ENCODE measurements around the gene PTOV1. TPM values are rescaled to one million over a fixed set of nuclear protein-coding genes. Genes with fewer than 3 reads are reported as not detected.

Gene PTOV1
- total RNA-seq, 1 experiment from 2014 or later: 331 TPM

DNA sequence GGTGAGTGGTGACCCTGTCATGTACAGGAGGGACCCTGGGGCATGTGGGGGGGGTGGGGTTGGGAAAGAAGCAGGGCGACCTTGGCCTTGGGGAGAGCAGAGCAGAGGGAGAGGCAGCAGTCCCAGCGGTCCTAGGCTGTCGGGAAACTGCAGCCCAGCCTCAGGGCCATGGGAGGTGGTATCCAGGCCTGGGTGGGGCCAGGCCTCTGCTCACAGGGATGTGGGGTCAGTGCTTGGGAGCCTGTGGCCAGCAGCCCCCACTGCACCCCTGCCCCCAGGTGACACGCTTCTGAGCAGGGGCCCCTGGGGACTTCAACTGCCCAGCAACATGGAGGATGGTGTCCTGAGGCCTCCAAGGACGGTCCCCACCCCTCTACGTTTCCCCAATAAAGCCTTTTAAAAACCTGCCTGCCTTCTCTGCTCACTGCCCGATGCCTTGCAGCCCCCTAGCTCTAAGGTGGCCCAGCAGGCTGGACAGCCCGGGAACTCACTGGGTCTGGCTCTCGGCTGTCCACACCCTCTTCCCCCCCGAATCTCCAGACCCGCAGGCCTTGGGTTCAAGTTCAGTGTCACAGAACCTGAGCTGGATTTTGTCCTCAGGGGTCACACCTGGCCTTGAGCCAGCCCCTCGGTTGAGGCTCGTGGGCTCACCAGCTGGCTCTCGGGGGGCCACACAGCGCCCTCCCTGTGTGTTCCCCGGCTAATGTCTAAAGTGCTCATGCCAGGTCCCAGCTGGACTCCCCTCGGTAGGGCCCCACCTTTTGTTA lies 9.6 kb downstream of the PTOV1 start:
- intact Hi-C loops (cut with micrococcal nuclease; ENCODE audit: unreplicated experiment): no loop called here
- no peak overlapping the region for H3K4me3 ChIP-seq (ENCODE audit: low read depth, low read length, poor library complexity, severe bottlenecking)
- no peaks in the 10 kb centered on the region for H3K9me3 ChIP-seq (ENCODE audit: low read depth, low read length, poor library complexity, severe bottlenecking)
- no peaks in the 10 kb centered on the region for H3K27me3 ChIP-seq (replicated peaks; ENCODE audit: insufficient read depth, low read depth, low read length, poor library complexity)
- no peak for DNase-seq (ENCODE audit: low spot score)
- H3K4me1 ChIP-seq (ENCODE audit: insufficient read depth, low read length, poor library complexity, severe bottlenecking): peaks cover 11% of the 10 kb centered on the region
- peak overlapping the region; percentile 37 for H3K27ac ChIP-seq (ENCODE audit: low read depth, low read length, poor library complexity, severe bottlenecking)
- ChIA-PET CTCF (no interaction called here), POLR2A (ENCODE audit: low non-redundant PET) (no interaction called here)
- TF ChIP-seq EZH2 (IDR thresholded peaks at IDR 0.05; ENCODE audit: borderline replicate concordance, low read depth, low read length, poor library complexity, severe bottlenecking): no peak
- TF ChIP-seq, protein P1, sequence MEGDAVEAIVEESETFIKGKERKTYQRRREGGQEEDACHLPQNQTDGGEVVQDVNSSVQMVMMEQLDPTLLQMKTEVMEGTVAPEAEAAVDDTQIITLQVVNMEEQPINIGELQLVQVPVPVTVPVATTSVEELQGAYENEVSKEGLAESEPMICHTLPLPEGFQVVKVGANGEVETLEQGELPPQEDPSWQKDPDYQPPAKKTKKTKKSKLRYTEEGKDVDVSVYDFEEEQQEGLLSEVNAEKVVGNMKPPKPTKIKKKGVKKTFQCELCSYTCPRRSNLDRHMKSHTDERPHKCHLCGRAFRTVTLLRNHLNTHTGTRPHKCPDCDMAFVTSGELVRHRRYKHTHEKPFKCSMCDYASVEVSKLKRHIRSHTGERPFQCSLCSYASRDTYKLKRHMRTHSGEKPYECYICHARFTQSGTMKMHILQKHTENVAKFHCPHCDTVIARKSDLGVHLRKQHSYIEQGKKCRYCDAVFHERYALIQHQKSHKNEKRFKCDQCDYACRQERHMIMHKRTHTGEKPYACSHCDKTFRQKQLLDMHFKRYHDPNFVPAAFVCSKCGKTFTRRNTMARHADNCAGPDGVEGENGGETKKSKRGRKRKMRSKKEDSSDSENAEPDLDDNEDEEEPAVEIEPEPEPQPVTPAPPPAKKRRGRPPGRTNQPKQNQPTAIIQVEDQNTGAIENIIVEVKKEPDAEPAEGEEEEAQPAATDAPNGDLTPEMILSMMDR (conservative IDR thresholded peaks at IDR 0.05; ENCODE audit: low read depth, low read length): no peak
- H3K36me3 ChIP-seq (ENCODE audit: insufficient read depth, low read length, poor library complexity, severe bottlenecking): peaks cover 90% of the 10 kb centered on the region
- no TSS peak for BruUV-seq (replicated peaks)

DNA sequence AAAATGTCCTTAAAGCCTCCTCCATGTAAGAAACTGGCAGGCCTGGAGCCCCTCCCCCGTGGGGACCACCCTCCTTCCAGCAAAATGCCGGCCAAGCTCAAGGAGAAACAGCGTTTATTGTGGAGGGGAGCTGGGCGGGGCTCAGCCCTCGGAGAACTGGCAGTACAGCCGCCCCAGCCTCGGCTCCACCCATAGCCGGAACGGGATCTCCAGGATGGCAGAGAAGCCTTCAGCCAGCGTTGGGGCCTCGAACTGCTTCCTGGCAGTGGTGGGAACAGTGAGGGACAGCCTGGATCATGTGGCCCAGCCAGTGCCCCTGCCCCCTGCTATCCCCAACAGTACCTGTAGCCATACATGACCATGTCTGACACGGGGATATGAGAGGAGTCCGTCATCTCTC lies 10.1 kb downstream of the PTOV1 start:
- ChIA-PET CTCF (no interaction called here), POLR2A (ENCODE audit: low non-redundant PET) (no interaction called here)
- BruUV-seq (replicated peaks): no TSS peak
- Histone ChIP-seq H3K4me3 (ENCODE audit: low read depth, low read length, poor library complexity, severe bottlenecking) (no peak overlapping the region), H3K27ac (ENCODE audit: low read depth, low read length, poor library complexity, severe bottlenecking) (peak overlapping the region; percentile 37), H3K4me1 (ENCODE audit: insufficient read depth, low read length, poor library complexity, severe bottlenecking) (peaks cover 17% of the 10 kb centered on the region), H3K27me3 (replicated peaks; ENCODE audit: insufficient read depth, low read depth, low read length, poor library complexity) (no peaks in the 10 kb centered on the region), H3K9me3 (ENCODE audit: low read depth, low read length, poor library complexity, severe bottlenecking) (no peaks in the 10 kb centered on the region), H3K36me3 (ENCODE audit: insufficient read depth, low read length, poor library complexity, severe bottlenecking) (peaks cover 84% of the 10 kb centered on the region)
- intact Hi-C loops (cut with micrococcal nuclease; ENCODE audit: unreplicated experiment): no loop called here
- peak; percentile 79 for DNase-seq (ENCODE audit: low spot score)
- no peak for TF ChIP-seq EZH2 (IDR thresholded peaks at IDR 0.05; ENCODE audit: borderline replicate concordance, low read depth, low read length, poor library complexity, severe bottlenecking)
- TF ChIP-seq, protein P1 (conservative IDR thresholded peaks at IDR 0.05; ENCODE audit: low read depth, low read length): no peak

DNA sequence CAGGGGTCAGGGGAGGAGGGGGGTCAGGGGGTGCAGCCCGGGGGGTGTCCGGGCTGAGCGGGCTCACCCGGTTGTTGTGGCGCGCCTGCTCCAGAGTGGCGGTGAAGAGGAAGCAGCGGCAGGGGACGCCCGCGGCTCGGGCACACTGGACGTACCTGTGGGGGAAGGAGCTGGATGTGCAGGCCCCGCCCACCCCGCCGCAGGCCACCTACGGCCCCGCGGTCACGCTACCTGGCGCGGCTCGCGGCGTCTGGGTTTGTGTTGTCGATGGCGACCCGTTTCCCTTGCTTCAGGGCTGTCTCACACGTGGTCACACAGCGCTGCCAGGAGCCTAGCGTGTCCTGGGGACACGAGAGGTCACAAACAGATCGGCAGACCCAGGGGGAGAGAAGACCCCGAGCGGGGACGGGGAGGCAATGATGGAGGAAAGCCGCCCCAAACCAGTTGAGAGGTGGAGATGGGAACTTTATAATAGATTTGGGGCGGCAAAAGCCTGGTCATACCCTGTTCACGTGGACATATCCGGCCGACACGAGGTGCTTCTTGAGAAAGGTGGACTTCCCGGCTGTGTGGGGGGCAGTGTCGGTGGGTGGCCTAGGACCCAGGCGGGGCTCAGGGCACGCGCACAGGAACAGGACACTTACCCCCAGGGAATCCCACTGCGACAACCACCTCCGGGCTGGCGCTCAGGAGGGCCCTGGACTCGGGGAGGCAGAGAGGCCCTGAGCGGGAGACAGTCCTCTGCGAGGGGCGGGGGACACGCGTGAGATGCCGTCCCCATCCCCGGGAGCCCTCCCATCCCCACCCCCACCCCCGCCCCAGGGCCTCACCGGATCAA lies 10.8 kb downstream of the PTOV1 start:
- H3K36me3 ChIP-seq (ENCODE audit: insufficient read depth, low read length, poor library complexity, severe bottlenecking): peaks cover 78% of the 10 kb centered on the region
- H3K9me3 ChIP-seq (ENCODE audit: low read depth, low read length, poor library complexity, severe bottlenecking): no peaks in the 10 kb centered on the region
- DNase-seq (ENCODE audit: low spot score): no peak
- peaks cover 23% of the 10 kb centered on the region for H3K4me1 ChIP-seq (ENCODE audit: insufficient read depth, low read length, poor library complexity, severe bottlenecking)
- H3K27me3 ChIP-seq (replicated peaks; ENCODE audit: insufficient read depth, low read depth, low read length, poor library complexity): no peaks in the 10 kb centered on the region
- ChIA-PET POLR2A (ENCODE audit: low non-redundant PET) (no interaction called here), CTCF (no interaction called here)
- no peak overlapping the region for H3K27ac ChIP-seq (ENCODE audit: low read depth, low read length, poor library complexity, severe bottlenecking)
- intact Hi-C loops (cut with micrococcal nuclease; ENCODE audit: unreplicated experiment): no loop called here
- H3K4me3 ChIP-seq (ENCODE audit: low read depth, low read length, poor library complexity, severe bottlenecking): no peak overlapping the region
- no TSS peak for BruUV-seq (replicated peaks)
- no peak for TF ChIP-seq EZH2 (IDR thresholded peaks at IDR 0.05; ENCODE audit: borderline replicate concordance, low read depth, low read length, poor library complexity, severe bottlenecking)
- TF ChIP-seq, protein P1 (conservative IDR thresholded peaks at IDR 0.05; ENCODE audit: low read depth, low read length): no peak
